HepG2 (cell line): ENCODE results near the gene ZNF222. TPM values are rescaled to one million over a fixed set of nuclear protein-coding genes. Genes with fewer than 3 reads are reported as not detected.

Experiments used
- ARNT2 ChIP-seq: sonication (generic); formaldehyde crosslinking; IDR thresholded peaks from 2 replicates; pipeline ENCODE4 v1.8.0; 2022; ENCODE audit warnings: mild to moderate bottlenecking, low read depth, missing genetic modification reagents, moderate library complexity
- KDM2A ChIP-seq: sonication (generic); formaldehyde crosslinking; IDR thresholded peaks from 2 replicates; pipeline ENCODE4 v1.4.0; 2020; ENCODE audit warnings: low read depth, missing genetic modification reagents, borderline replicate concordance
- KMT2A ChIP-seq: sonication (generic); formaldehyde crosslinking; IDR thresholded peaks from 2 replicates; pipeline ENCODE4 v1.4.0; 2020; ENCODE audit warnings: missing genetic modification reagents
- NR2F6 ChIP-seq, 2 experiments: IDR thresholded peaks; 2 replicates each; pipeline ENCODE4 v1.6.1; 2016; ENCODE audit warnings: antibody characterized with exemption in 1 of 2, mild to moderate bottlenecking in 1 of 2
- PITX1 ChIP-seq: sonication (generic); formaldehyde crosslinking; IDR thresholded peaks from 2 replicates; pipeline ENCODE4 v1.5.1; 2020; ENCODE audit warnings: mild to moderate bottlenecking, missing genetic modification reagents
- RBAK ChIP-seq: sonication (generic); formaldehyde crosslinking; IDR thresholded peaks from 2 replicates; pipeline ENCODE4 v1.5.1; 2020; ENCODE audit warnings: mild to moderate bottlenecking, missing genetic modification reagents
- RCOR2 ChIP-seq: IDR thresholded peaks from 2 replicates; pipeline ENCODE4 v1.6.1; 2016; ENCODE audit warnings: missing biosample characterization, missing genetic modification reagents
- U2AF1 ChIP-seq: fragments of 200-400 bp; formaldehyde crosslinking; optimal IDR thresholded peaks from 2 replicates; pipeline ENCODE3; 2017; ENCODE audit warnings: mild to moderate bottlenecking, low read depth, low read length
- ZFP41 ChIP-seq: sonication (generic); formaldehyde crosslinking; IDR thresholded peaks from 2 replicates; pipeline ENCODE4 v1.4.0; 2020; ENCODE audit warnings: mild to moderate bottlenecking, missing genetic modification reagents, borderline replicate concordance
- ZNF225 ChIP-seq: sonication (generic); formaldehyde crosslinking; IDR thresholded peaks from 2 replicates; pipeline ENCODE4 v1.4.0; 2020; ENCODE audit warnings: mild to moderate bottlenecking, missing genetic modification reagents
- ZNF343 ChIP-seq: sonication (generic); formaldehyde crosslinking; IDR thresholded peaks from 2 replicates; pipeline ENCODE4 v1.4.0; 2020; ENCODE audit warnings: mild to moderate bottlenecking, missing genetic modification reagents
- ZNF605 ChIP-seq: sonication (generic); formaldehyde crosslinking; IDR thresholded peaks from 2 replicates; pipeline ENCODE4 v1.8.0; 2022; ENCODE audit warnings: mild to moderate bottlenecking, missing genetic modification reagents
- polyA plus RNA-seq, 8 experiments: library from polyadenylated mRNA; depleted of rRNA in 3 of 8; stranded (reverse) in 7 of 8; unstranded in 1 of 8; fragments of >200 nt; fragmentation: Illumina TruSeq in 4 of 8; extraction: Trizol in 4 of 8; gene quantifications; 2 replicates each; pipeline versions ENCODE4 v1.2.1 to v1.2.3, GENCODE V29; 2011 to 2016; ENCODE audit warnings: low read depth in 4 of 8, missing spikeins in 1 of 8, mixed read lengths in 1 of 8; ENCODE audit not compliant: insufficient read depth in 1 of 8
- total RNA-seq, 5 experiments: library from RNA; depleted of rRNA; stranded (reverse); fragments of >200 nt; fragmentation: Illumina TruSeq; extraction: Trizol; gene quantifications; 2 replicates each; pipeline ENCODE4 v1.2.3, GENCODE V29; 2016; ENCODE audit warnings: low read depth in 1 of 5
- TF ChIP-seq, protein P1 (sequence below): IDR thresholded peaks from 2 replicates; pipeline ENCODE4 v1.6.1; 2012; ENCODE audit warnings: inconsistent platforms
- TF ChIP-seq, protein P2 (sequence below): IDR thresholded peaks from 2 replicates; pipeline ENCODE4 v1.6.1; 2018; ENCODE audit warnings: missing genetic modification reagents
- TF ChIP-seq, protein P3 (sequence below): sonication (generic); formaldehyde crosslinking; IDR thresholded peaks from 2 replicates; pipeline ENCODE4 v1.5.0; 2020; ENCODE audit warnings: missing genetic modification reagents
- TF ChIP-seq, protein P4 (sequence below): IDR thresholded peaks from 2 replicates; pipeline ENCODE4 v1.6.1; 2016; ENCODE audit warnings: low read depth, borderline replicate concordance
- TF ChIP-seq, protein P5 (sequence below): sonication (generic); formaldehyde crosslinking; IDR thresholded peaks from 2 replicates; pipeline ENCODE4 v1.4.0; 2020; ENCODE audit warnings: missing genetic modification reagents
- TF ChIP-seq, protein P6 (sequence below): sonication (generic); formaldehyde crosslinking; IDR thresholded peaks from 2 replicates; pipeline ENCODE4 v1.4.0; 2020; ENCODE audit warnings: mild to moderate bottlenecking, low read depth, missing genetic modification reagents
- TF ChIP-seq, protein P7 (sequence below): sonication (generic); formaldehyde crosslinking; IDR thresholded peaks from 2 replicates; pipeline ENCODE4 v1.5.0; 2020; ENCODE audit warnings: mild to moderate bottlenecking, missing genetic modification reagents
- TF ChIP-seq, protein P8 (sequence below): sonication (generic); formaldehyde crosslinking; conservative IDR thresholded peaks from 2 replicates; pipeline ENCODE4 v1.4.0; 2020; ENCODE audit warnings: missing genetic modification reagents

ZNF222 gene
- total and polyA plus RNA-seq, 2 of the 13 experiments (the other 11 are each of a cell fraction or from before 2014, with no cell fraction given) = 2.2 to 6.2 TPM

DNA sequence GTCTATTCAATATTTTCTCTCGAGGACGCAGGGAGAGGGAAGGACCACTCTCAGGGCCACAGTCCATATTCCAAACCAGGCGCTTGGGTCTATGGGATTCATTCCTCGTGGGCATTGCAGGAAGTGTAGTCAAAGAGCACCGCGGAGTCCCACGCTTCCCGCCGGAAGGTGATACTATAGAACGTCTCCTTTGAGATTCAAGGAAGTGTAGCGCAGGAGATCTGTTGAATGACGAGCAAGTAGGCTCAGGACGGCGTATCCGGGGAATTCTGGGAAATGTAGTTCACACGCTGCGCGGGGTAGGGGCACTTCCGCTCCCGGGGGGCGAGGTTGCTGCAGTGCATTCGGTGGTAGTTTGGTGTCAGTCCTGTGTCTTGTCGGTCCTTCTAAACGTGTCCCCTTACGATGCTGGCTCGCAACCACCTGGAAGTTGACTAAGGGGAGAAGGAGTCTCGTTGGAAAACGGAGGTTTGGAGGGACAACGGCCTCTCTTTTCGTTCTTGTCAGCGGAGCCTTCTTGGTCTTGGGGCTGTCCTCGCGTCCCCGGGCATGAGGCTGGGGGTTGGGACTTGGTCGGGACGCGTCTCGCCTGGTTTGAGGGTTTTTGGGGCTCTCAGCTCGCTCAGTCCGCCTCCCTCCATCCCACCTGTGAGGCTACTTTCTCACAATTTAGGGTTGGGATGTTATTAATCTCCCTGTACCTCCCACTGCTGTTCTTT, 46.8 kb downstream of the ZNF222 start, which contains the start of gene ZNF284 (continued):
- no peak for TF ChIP-seq ZFP41
- no peak for TF ChIP-seq ZNF605
- TF ChIP-seq, protein P1, sequence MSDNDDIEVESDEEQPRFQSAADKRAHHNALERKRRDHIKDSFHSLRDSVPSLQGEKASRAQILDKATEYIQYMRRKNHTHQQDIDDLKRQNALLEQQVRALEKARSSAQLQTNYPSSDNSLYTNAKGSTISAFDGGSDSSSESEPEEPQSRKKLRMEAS = peak; percentile 58
- TF ChIP-seq, protein P2, sequence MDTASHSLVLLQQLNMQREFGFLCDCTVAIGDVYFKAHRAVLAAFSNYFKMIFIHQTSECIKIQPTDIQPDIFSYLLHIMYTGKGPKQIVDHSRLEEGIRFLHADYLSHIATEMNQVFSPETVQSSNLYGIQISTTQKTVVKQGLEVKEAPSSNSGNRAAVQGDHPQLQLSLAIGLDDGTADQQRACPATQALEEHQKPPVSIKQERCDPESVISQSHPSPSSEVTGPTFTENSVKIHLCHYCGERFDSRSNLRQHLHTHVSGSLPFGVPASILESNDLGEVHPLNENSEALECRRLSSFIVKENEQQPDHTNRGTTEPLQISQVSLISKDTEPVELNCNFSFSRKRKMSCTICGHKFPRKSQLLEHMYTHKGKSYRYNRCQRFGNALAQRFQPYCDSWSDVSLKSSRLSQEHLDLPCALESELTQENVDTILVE (CRISPR knock-in tag) = no peak
- TF ChIP-seq, protein P3, sequence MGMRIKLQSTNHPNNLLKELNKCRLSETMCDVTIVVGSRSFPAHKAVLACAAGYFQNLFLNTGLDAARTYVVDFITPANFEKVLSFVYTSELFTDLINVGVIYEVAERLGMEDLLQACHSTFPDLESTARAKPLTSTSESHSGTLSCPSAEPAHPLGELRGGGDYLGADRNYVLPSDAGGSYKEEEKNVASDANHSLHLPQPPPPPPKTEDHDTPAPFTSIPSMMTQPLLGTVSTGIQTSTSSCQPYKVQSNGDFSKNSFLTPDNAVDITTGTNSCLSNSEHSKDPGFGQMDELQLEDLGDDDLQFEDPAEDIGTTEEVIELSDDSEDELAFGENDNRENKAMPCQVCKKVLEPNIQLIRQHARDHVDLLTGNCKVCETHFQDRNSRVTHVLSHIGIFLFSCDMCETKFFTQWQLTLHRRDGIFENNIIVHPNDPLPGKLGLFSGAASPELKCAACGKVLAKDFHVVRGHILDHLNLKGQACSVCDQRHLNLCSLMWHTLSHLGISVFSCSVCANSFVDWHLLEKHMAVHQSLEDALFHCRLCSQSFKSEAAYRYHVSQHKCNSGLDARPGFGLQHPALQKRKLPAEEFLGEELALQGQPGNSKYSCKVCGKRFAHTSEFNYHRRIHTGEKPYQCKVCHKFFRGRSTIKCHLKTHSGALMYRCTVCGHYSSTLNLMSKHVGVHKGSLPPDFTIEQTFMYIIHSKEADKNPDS (CRISPR knock-in tag) = no peak
- TF ChIP-seq KMT2A (CRISPR knock-in tag) = no peak
- TF ChIP-seq RCOR2 = no peak
- TF ChIP-seq ARNT2 (CRISPR knock-in tag) = peak; percentile 42; the same call in 1 of the 2 replicates
- no peak for TF ChIP-seq ZNF225 (CRISPR knock-in tag)
- no peak for TF ChIP-seq ZNF343 (CRISPR knock-in tag)
- TF ChIP-seq, protein P4, sequence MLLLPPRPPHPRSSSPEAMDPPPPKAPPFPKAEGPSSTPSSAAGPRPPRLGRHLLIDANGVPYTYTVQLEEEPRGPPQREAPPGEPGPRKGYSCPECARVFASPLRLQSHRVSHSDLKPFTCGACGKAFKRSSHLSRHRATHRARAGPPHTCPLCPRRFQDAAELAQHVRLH = no peak
- no peak for TF ChIP-seq NR2F6 (IDR thresholded peaks at IDR 0.05)
- 0 out of 2 replicates have a peak, but pooled peaks have one; percentile 22 for TF ChIP-seq NR2F6 (CRISPR knock-in tag; IDR thresholded peaks at IDR 0.05)
- TF ChIP-seq, protein P5, sequence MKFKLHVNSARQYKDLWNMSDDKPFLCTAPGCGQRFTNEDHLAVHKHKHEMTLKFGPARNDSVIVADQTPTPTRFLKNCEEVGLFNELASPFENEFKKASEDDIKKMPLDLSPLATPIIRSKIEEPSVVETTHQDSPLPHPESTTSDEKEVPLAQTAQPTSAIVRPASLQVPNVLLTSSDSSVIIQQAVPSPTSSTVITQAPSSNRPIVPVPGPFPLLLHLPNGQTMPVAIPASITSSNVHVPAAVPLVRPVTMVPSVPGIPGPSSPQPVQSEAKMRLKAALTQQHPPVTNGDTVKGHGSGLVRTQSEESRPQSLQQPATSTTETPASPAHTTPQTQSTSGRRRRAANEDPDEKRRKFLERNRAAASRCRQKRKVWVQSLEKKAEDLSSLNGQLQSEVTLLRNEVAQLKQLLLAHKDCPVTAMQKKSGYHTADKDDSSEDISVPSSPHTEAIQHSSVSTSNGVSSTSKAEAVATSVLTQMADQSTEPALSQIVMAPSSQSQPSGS (CRISPR knock-in tag) = peak; percentile 71; the same call in 1 of the 2 replicates
- TF ChIP-seq, protein P6, sequence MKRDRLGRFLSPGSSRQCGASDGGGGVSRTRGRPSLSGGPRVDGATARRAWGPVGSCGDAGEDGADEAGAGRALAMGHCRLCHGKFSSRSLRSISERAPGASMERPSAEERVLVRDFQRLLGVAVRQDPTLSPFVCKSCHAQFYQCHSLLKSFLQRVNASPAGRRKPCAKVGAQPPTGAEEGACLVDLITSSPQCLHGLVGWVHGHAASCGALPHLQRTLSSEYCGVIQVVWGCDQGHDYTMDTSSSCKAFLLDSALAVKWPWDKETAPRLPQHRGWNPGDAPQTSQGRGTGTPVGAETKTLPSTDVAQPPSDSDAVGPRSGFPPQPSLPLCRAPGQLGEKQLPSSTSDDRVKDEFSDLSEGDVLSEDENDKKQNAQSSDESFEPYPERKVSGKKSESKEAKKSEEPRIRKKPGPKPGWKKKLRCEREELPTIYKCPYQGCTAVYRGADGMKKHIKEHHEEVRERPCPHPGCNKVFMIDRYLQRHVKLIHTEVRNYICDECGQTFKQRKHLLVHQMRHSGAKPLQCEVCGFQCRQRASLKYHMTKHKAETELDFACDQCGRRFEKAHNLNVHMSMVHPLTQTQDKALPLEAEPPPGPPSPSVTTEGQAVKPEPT (CRISPR knock-in tag) = 0 out of 2 replicates have a peak, but pooled peaks have one; percentile 32
- peak; percentile 70; the same call in 1 of the 2 replicates for TF ChIP-seq KDM2A (CRISPR knock-in tag)
- TF ChIP-seq RBAK (CRISPR knock-in tag) = no peak
- TF ChIP-seq PITX1 = no peak
- TF ChIP-seq, protein P7, sequence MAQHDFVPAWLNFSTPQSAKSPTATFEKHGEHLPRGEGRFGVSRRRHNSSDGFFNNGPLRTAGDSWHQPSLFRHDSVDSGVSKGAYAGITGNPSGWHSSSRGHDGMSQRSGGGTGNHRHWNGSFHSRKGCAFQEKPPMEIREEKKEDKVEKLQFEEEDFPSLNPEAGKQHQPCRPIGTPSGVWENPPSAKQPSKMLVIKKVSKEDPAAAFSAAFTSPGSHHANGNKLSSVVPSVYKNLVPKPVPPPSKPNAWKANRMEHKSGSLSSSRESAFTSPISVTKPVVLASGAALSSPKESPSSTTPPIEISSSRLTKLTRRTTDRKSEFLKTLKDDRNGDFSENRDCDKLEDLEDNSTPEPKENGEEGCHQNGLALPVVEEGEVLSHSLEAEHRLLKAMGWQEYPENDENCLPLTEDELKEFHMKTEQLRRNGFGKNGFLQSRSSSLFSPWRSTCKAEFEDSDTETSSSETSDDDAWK (CRISPR knock-in tag) = no peak
- TF ChIP-seq U2AF1 = no peak
- TF ChIP-seq, protein P8, sequence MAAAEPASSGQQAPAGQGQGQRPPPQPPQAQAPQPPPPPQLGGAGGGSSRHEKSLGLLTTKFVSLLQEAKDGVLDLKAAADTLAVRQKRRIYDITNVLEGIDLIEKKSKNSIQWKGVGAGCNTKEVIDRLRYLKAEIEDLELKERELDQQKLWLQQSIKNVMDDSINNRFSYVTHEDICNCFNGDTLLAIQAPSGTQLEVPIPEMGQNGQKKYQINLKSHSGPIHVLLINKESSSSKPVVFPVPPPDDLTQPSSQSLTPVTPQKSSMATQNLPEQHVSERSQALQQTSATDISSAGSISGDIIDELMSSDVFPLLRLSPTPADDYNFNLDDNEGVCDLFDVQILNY = no peak
